HEK293T (cell line): ENCODE data around the gene FMN2.

Experiments
- BHLHE40 ChIP-seq: fragments of 450-650 bp; IDR thresholded peaks from 2 replicates; pipeline ENCODE4 v1.6.1; 2016; ENCODE audit warnings: mild to moderate bottlenecking, moderate library complexity, borderline replicate concordance
- ELF4 ChIP-seq: fragments of 450-650 bp; IDR thresholded peaks from 2 replicates; pipeline ENCODE4 v1.6.1; 2017; ENCODE audit warnings: antibody characterized with exemption
- FOXA1 ChIP-seq: fragments of 450-650 bp; IDR thresholded peaks from 2 replicates; pipeline ENCODE4 v1.6.1; 2016; ENCODE audit warnings: mild to moderate bottlenecking
- FOXK2 ChIP-seq: fragments of 450-650 bp; IDR thresholded peaks from 2 replicates; pipeline ENCODE4 v1.6.1; 2016; ENCODE audit warnings: mild to moderate bottlenecking
- FOXM1 ChIP-seq: fragments of 450-650 bp; IDR thresholded peaks from 2 replicates; pipeline ENCODE4 v1.6.1; 2017; ENCODE audit warnings: mild to moderate bottlenecking, borderline replicate concordance
- HDGF ChIP-seq: fragments of 450-650 bp; IDR thresholded peaks from 2 replicates; pipeline ENCODE4 v1.6.1; 2017; ENCODE audit warnings: antibody characterized with exemption, borderline replicate concordance
- SP1 ChIP-seq: fragments of 450-650 bp; IDR thresholded peaks from 2 replicates; pipeline ENCODE4 v1.6.1; 2017
- SUZ12 ChIP-seq: fragments of 450-650 bp; IDR thresholded peaks from 2 replicates; pipeline ENCODE4 v1.6.1; 2016; ENCODE audit warnings: mild to moderate bottlenecking
- TARDBP ChIP-seq: fragments of 450-650 bp; IDR thresholded peaks from 2 replicates; pipeline ENCODE4 v1.6.1; 2016
- ZNF384 ChIP-seq: fragments of 450-650 bp; IDR thresholded peaks from 2 replicates; pipeline ENCODE4 v1.6.1; 2016
- TF ChIP-seq, protein P1 (sequence below): fragments of 450-650 bp; IDR thresholded peaks from 2 replicates; pipeline ENCODE4 v1.6.1; 2016

DNA sequence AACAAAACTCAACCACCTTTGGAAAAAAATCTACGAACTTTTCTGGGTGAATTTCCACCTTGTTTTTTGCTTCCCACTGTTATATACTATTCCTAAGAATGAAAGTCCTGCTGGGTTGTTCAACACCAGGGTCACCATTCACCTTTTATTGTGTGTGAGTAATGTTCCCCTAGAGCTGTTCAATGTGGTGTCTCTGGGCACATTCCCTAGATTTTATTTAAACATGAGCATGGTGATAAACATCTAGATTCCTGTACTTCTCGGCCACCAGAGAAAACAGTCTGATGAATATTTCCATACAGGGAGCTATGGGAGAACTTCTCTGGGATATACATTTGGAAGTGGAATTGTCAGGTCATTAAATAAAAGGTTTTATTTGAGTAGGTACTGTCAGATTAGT lies 13.0 kb downstream of the FMN2 start:
- TF ChIP-seq FOXK2 = no peak
- no peak for TF ChIP-seq FOXA1
- TF ChIP-seq BHLHE40 = no peak
- TF ChIP-seq SUZ12 = no peak
- TF ChIP-seq SP1 = no peak
- no peak for TF ChIP-seq FOXM1
- TF ChIP-seq, protein P1, sequence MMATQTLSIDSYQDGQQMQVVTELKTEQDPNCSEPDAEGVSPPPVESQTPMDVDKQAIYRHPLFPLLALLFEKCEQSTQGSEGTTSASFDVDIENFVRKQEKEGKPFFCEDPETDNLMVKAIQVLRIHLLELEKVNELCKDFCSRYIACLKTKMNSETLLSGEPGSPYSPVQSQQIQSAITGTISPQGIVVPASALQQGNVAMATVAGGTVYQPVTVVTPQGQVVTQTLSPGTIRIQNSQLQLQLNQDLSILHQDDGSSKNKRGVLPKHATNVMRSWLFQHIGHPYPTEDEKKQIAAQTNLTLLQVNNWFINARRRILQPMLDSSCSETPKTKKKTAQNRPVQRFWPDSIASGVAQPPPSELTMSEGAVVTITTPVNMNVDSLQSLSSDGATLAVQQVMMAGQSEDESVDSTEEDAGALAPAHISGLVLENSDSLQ = no peak
- TF ChIP-seq ELF4 = no peak
- TF ChIP-seq HDGF = no peak
- no peak for TF ChIP-seq TARDBP
- no peak for TF ChIP-seq ZNF384
